Measurements from ENCODE around the gene KIAA1217.

GRCh38 chr10:24493165-24493564 is 284.2 kb downstream of the KIAA1217 start:
- TF ChIP-seq CTCF (IDR thresholded peaks at IDR 0.05): no peak
- no peak for TF ChIP-seq POLR2A (IDR thresholded peaks at IDR 0.05)
